Cardiac fibroblast (primary cell): ENCODE data around the gene CACFD1.

ENCODE experiments used
- DNase-seq, 2 donors: peaks; one replicate each; pipeline versions ENCODE4 v3.0.0 to v3.0.0-alpha.2; 2010; ENCODE audit warnings: low read depth in 2 of 2
- H3K4me3 ChIP-seq, 2 donors: replicated peaks in 1 of 2; 1 replicate in 1 of 2; 2 replicates in 1 of 2; pipeline ENCODE4 v1.5.1; 2011; ENCODE audit warnings: low read depth in 2 of 2, low read length in 2 of 2, mild to moderate bottlenecking in 2 of 2, moderate library complexity in 1 of 2
- TF ChIP-seq, protein P1 (sequence below): IDR thresholded peaks from one replicate; pipeline ENCODE4 v1.5.1; 2011; ENCODE audit warnings: low read depth, mild to moderate bottlenecking, low read length, inconsistent platforms

Gene CACFD1

DNA sequence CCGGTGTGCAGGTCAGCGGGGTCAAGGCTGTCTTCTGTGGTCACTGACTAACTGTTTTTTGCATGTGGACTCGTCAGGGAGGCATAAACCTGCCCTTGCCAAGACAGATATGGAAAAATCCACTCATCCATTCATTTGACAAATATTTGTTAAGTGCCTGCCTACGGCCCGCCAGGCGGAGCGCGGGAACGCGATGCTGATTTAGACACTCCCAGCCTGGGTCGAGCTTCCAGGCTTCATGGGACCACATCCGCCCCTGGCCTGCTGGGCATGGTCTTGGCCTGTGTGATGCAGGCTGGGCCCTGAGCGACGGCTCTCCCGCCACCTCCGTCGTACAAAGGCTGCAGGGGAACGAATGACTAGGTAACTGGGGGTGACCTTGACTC lies 46.9 kb downstream of the CACFD1 start:
- TF ChIP-seq, protein P1, sequence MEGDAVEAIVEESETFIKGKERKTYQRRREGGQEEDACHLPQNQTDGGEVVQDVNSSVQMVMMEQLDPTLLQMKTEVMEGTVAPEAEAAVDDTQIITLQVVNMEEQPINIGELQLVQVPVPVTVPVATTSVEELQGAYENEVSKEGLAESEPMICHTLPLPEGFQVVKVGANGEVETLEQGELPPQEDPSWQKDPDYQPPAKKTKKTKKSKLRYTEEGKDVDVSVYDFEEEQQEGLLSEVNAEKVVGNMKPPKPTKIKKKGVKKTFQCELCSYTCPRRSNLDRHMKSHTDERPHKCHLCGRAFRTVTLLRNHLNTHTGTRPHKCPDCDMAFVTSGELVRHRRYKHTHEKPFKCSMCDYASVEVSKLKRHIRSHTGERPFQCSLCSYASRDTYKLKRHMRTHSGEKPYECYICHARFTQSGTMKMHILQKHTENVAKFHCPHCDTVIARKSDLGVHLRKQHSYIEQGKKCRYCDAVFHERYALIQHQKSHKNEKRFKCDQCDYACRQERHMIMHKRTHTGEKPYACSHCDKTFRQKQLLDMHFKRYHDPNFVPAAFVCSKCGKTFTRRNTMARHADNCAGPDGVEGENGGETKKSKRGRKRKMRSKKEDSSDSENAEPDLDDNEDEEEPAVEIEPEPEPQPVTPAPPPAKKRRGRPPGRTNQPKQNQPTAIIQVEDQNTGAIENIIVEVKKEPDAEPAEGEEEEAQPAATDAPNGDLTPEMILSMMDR: peak; percentile 23
- DNase-seq: peak; percentile 90
- H3K4me3 ChIP-seq: no peak overlapping the region

DNA sequence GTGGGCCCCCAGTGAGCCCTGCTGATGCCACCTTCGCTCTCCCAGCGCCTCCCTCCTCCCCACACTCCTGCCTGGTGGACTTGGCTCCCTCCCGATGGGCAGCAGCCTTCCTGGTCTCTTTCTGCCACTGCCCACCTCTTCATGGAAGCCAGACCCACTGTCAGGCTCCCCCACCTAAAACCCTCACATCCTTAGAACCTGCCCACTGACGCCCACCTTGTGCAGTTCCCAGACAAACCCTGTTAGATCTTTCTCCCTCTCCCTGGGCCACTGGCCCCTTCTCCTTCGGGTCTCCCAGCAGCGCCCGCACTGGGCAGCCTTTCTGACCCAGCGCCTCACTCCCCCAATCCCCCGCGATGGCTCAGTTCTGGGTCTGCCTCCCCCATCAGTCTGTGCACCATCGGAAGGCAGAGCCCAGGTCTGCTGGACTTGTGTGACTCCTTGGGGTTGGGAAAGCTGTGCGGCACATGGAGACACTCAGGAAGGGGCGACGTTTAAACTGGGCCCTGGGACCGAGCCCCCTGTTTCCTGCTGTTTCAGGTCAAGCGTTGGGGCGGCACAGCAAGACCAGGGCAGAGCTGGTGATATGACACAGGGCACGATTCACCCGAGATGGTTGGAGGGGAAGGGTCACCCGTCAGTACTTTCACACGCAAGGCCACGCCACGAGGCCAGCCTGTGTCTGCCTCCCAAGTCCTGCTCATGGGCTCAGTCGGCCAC lies 47.6 kb downstream of the CACFD1 start:
- H3K4me3 ChIP-seq: no peak overlapping the region
- no peak for DNase-seq
- TF ChIP-seq, protein P1: no peak

DNA sequence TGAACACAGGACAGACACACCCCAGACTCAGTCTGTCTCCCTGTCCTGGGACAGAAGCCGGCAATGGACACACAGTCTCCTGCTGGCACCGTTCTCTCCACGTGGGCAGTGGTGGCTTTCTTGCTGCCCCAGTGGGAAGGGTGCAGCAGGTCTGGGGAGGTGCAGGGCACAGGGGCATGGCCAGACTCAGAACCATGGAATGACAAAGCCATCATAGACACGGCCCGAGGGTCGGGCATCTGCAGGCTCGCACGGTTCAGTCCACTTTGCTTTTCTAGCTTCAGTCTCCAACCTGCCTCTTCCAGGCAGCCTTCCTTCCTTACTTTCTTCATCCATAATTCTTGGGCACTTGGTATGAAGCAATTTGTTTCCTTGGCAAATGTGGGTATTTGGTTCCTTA lies 48.3 kb downstream of the CACFD1 start:
- no peak for DNase-seq
- TF ChIP-seq, protein P1: no peak
- H3K4me3 ChIP-seq: no peak overlapping the region

DNA sequence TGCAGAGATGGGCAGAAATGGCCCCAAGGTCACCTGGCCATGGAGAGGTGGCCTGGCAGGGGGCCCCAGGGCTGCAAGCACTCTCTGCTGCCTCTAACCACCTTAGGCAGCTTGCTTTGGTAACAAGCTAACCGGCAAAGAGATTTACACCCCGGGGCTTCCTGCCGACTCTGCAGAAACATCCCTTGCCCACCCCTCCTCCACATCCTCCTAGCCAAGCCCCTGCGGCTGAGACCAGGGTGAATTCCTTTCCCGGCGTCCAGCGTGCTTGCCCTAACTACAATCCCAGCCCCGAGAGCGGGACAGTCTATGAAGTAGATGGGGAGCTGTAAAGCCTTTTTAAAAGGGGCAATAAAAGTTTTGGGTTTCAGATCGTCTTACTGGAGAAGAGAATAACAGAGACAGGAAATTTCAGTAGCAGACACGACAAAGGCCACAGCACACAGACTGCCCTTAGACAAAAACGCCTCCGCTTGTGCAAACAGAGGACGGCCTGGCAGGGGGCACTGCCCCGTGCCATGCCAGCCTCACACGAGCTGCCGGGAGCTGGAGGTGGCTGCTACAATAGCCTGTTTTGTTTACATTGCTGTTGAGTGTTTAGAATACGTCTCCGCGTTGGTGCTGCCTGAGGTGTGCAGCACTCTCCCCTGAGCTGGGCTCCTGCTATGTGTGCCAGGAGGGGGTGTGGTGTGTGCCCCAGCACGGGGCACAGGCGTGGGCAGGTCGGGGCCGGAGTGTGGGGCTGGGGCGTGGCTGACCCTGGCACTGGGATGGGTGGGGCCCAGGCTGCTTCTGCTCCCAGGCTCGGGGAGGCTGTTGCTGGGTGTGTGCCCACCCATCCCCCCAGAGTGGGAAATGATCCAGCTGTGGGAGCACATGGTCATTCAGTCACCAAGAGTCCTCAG lies 49.7 kb downstream of the CACFD1 start:
- no peak overlapping the region for H3K4me3 ChIP-seq
- TF ChIP-seq, protein P1: no peak
- peak in 1 of 2 donors; percentile 39 for DNase-seq

DNA sequence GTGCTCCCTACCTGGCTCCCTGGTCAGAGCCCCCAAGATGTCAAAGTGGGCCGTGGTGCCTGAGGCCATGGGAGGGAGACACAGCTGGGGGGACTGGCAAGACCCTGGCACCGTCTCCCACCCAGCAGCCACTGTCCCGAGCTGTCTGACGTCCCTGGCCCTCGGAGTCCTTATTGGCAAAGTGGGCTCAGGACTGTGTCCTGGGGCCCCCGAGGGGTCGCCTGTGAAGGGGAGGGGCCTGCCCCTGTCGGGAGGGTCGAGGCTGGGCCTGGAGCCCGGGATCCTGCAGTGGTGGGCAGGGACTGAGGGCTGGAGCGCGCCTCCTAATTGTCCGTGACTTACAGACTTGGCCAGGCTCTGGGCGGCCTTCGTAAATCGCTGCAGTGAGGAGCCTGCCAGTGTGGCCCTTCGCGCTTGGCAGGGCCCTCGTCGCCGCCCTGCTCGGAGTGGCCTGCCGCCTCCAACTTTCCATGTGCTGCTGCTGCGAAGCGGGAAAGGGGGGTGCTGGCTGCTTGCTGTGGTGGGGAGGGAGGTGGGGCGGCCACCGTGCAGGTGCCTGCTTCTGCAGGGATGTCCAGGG lies 51.2 kb downstream of the CACFD1 start:
- DNase-seq: no peak
- no peak overlapping the region for H3K4me3 ChIP-seq
- TF ChIP-seq, protein P1: no peak

DNA sequence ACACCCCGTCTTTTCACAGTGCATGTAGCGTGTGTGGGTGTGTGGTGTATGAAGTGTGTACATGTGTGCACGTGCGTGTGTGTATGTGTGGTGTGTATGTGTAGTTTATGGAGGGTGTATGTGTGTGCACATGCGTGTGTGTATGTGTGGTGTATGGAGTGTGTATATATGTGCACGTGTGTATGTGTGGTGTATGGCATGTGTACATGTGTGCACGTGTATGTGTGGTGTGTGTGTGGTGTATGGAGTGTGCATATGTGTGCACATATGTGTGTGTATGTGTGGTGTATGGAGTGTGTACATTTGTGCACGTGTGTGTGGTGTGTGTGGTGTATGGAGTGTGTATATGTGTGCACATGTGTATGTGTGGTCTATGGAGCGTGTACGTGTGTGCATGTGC lies 51.8 kb downstream of the CACFD1 start:
- TF ChIP-seq, protein P1: no peak
- no peak overlapping the region for H3K4me3 ChIP-seq
- no peak for DNase-seq
